Measurements from ENCODE around the gene SPTBN1.

DNA sequence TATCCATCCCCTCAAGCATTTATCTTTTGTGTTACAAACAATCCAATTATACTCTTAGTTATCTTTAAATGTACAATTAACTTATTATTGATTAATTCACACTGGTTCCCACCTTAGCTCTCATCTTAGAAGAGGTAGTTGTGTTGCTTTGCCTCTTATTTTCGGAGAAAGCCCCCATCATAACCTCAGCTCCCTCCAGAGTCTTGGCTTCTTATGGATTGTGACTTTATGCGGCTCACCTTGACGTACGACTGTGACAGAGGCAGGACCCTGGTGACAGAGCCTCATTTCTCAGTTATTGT, 132.9 kb downstream of the SPTBN1 start:
- TF ChIP-seq, protein P1, sequence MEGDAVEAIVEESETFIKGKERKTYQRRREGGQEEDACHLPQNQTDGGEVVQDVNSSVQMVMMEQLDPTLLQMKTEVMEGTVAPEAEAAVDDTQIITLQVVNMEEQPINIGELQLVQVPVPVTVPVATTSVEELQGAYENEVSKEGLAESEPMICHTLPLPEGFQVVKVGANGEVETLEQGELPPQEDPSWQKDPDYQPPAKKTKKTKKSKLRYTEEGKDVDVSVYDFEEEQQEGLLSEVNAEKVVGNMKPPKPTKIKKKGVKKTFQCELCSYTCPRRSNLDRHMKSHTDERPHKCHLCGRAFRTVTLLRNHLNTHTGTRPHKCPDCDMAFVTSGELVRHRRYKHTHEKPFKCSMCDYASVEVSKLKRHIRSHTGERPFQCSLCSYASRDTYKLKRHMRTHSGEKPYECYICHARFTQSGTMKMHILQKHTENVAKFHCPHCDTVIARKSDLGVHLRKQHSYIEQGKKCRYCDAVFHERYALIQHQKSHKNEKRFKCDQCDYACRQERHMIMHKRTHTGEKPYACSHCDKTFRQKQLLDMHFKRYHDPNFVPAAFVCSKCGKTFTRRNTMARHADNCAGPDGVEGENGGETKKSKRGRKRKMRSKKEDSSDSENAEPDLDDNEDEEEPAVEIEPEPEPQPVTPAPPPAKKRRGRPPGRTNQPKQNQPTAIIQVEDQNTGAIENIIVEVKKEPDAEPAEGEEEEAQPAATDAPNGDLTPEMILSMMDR (IDR thresholded peaks at IDR 0.05) = no peak
- no peak for TF ChIP-seq POLR2A (IDR thresholded peaks at IDR 0.05)

Data from uterus (tissue), 2 donors.